Activated CD8-positive, alpha-beta T cell treated with anti-CD3 and anti-CD28 coated beads for 36 hours (primary cell): Measurements from ENCODE around the gene LSM14A. TPM values are rescaled to one million over a fixed set of nuclear protein-coding genes. Genes with fewer than 3 reads are reported as not detected.

Experiments
- ATAC-seq: fragments of 200-7000 bp; cut with Tn5 transposase; one replicate; pipeline ENCODE4 v1.10.0; 2021; ENCODE audit warnings: mild to moderate bottlenecking, moderate library complexity
- CTCF ChIA-PET: fragments of 350-600 bp; sonication (Branson Sonifier 250); formaldehyde crosslinking; loops from one replicate; lab custom pipeline; 2021; ENCODE audit warnings: antibody characterized with exemption; lab: Charles Lee
- POLR2A ChIA-PET: fragments of 350-600 bp; sonication (Branson Sonifier 250); formaldehyde crosslinking; loops from one replicate; lab custom pipeline; 2021; ENCODE audit warnings: antibody characterized with exemption; lab: Charles Lee
- DNase-seq: peaks from one replicate; pipeline ENCODE4 v3.0.0-alpha.2; 2020
- H3K27ac Mint-ChIP-seq: one replicate; pipeline ENCODE4 v1.8.0; 2021; ENCODE audit warnings: mild to moderate bottlenecking, mixed read lengths
- H3K27me3 Mint-ChIP-seq: one replicate; pipeline ENCODE4 v1.8.0; 2021; ENCODE audit warnings: mixed read lengths
- H3K36me3 Mint-ChIP-seq: one replicate; pipeline ENCODE4 v1.8.0; 2021; ENCODE audit warnings: low read depth, mixed read lengths
- H3K4me1 Mint-ChIP-seq: one replicate; pipeline ENCODE4 v1.8.0; 2021; ENCODE audit warnings: low read depth, mixed read lengths
- H3K4me3 Mint-ChIP-seq: one replicate; pipeline ENCODE4 v1.8.0; 2021; ENCODE audit warnings: mild to moderate bottlenecking, moderate library complexity, mixed read lengths
- H3K9me3 Mint-ChIP-seq: one replicate; pipeline ENCODE4 v1.8.0; 2021; ENCODE audit warnings: mixed read lengths
- intact Hi-C: fragments of 100-400 bp; cut with micrococcal nuclease; formaldehyde crosslinking; loops from one replicate; pipeline ENCODE4 v1.10.0; 2022
- total RNA-seq, 2 experiments: library from RNA; stranded (reverse); gene quantifications; one replicate each; pipeline ENCODE4 v1.2.3, GENCODE V29; 2021
- TF ChIP-seq, protein P1 (sequence below): fragments of 200-600 bp; IDR thresholded peaks from one replicate; pipeline ENCODE4 v1.8.0; 2022; ENCODE audit warnings: antibody characterized with exemption, mild to moderate bottlenecking

LSM14A gene
- total RNA-seq, 2 experiments from 2014 or later, result 98.6 to 99.3 TPM

DNA sequence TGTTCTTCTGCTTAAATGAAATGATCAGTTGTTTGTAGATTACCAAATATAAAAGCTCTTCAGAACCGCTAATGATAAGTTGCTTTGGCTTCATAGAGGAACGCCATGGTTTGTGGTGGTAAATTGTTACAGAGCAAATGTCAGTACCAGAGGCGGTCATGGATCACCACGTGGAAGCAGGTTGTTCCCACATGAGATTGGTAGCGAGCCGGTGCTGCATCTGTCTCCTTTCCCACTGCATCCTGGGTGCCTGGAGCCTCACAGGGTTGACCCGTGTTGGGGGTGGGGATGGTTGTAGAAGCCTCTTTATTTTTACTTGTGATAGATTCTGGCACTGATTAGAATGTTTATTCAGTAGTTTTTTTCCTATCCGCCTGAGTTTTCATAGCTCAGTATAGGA, 96.8 kb downstream of the LSM14A start:
- TF ChIP-seq, protein P1, sequence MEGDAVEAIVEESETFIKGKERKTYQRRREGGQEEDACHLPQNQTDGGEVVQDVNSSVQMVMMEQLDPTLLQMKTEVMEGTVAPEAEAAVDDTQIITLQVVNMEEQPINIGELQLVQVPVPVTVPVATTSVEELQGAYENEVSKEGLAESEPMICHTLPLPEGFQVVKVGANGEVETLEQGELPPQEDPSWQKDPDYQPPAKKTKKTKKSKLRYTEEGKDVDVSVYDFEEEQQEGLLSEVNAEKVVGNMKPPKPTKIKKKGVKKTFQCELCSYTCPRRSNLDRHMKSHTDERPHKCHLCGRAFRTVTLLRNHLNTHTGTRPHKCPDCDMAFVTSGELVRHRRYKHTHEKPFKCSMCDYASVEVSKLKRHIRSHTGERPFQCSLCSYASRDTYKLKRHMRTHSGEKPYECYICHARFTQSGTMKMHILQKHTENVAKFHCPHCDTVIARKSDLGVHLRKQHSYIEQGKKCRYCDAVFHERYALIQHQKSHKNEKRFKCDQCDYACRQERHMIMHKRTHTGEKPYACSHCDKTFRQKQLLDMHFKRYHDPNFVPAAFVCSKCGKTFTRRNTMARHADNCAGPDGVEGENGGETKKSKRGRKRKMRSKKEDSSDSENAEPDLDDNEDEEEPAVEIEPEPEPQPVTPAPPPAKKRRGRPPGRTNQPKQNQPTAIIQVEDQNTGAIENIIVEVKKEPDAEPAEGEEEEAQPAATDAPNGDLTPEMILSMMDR, result no peak

DNA sequence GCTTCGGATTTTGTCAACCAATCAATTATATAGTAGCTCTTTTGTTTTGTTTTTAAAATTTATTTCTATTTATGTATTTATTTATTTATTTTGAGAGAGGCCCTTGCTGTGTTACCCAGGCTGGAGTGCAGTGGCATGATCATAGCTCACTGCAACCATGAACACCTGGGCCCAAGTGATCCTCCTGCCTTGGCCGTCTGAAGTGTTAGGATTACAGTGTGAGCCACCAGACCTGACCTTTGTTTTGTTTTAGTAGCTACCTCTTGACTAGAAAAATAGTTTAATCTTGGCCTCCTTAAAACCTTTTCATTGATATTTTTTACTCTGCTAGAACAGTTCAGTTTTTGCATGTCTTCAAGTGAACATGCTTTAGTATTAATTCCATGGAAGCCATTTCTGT, 97.2 kb downstream of the LSM14A start:
- H3K27ac Mint-ChIP-seq, result peak overlapping the region; percentile 88
- ATAC-seq, result no peak
- TF ChIP-seq, protein P1, result no peak

More for the DNA sequence above, 96.8 kb downstream of the LSM14A start:
- no peak for ATAC-seq
- intact Hi-C loops, result no loop called here
- H3K9me3 Mint-ChIP-seq, result no peaks in the 10 kb centered on the region
- no peak for DNase-seq
- peak overlapping the region; percentile 50 for H3K27ac Mint-ChIP-seq
- no peaks in the 10 kb centered on the region for H3K27me3 Mint-ChIP-seq
- H3K4me1 Mint-ChIP-seq, result peaks cover 51% of the 10 kb centered on the region
- POLR2A ChIA-PET, result interaction anchor here (1.6 to 2.1 kb wide), 2 partner anchors 19 kb away, joined by 3 to 6 read pairs; no protein-coding TSS in a partner anchor
- H3K4me3 Mint-ChIP-seq, result no peak overlapping the region
- H3K36me3 Mint-ChIP-seq, result peaks cover 1% of the 10 kb centered on the region
- CTCF ChIA-PET, result interaction anchor here (1.0 to 2.0 kb wide), 4 partner anchors 10 to 78 kb away, joined by 3 to 14 read pairs (median 8); no protein-coding TSS in a partner anchor

DNA sequence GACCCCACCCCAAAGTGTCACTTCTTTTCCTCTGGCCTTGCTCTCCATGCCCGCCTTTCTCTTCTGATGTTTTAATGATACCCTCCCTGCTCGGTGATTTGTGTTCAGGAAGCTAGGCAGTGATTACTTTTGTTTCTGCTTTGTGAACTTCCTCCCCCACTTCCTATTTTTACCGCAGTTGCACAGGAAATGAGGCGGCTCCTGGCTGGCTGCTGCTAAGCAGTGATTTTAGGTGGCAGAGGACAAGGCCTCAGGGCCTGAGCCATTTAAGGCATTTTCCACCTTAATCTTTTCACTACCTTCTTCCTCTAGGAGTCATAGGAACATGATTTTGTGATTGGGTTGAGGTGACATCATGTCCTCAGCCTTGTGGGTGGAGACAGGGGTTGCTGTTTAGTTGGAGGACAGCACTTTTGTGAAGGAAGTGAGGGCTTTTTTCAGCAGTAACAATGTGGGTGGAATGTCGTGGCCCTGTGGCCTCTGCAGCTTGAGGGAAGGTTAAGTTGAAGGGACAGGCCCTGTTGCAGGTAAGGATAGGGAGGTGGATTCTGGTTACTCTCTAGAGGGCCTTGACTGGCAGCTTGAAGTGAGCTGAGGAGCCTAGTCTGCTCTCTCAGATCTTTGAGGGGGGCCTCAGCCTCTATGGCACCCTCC, 97.8 kb downstream of the LSM14A start:
- H3K4me1 Mint-ChIP-seq, result peaks cover 54% of the 10 kb centered on the region
- DNase-seq (peak; percentile 77), ATAC-seq (peak; percentile 90)
- peak overlapping the region; percentile 88 for H3K27ac Mint-ChIP-seq
- H3K27me3 Mint-ChIP-seq, result no peaks in the 10 kb centered on the region
- peak overlapping the region; percentile 45 for H3K4me3 Mint-ChIP-seq
- ChIA-PET CTCF (interaction anchor here (0.7 to 2.0 kb wide), 5 partner anchors 11 to 81 kb away, joined by 3 to 14 read pairs (median 8); no protein-coding TSS in a partner anchor), POLR2A (interaction anchor here (1.3 to 2.1 kb wide), 3 partner anchors 15 to 20 kb away, joined by 3 to 6 read pairs (median 4); no protein-coding TSS in a partner anchor)
- intact Hi-C loops, result no loop called here
- no peaks in the 10 kb centered on the region for H3K9me3 Mint-ChIP-seq
- H3K36me3 Mint-ChIP-seq, result peaks cover 1% of the 10 kb centered on the region
- TF ChIP-seq, protein P1, result no peak

More for the DNA sequence above, 97.2 kb downstream of the LSM14A start:
- POLR2A ChIA-PET, result interaction anchor here (1.3 to 2.1 kb wide), 3 partner anchors 14 to 20 kb away, joined by 3 to 6 read pairs (median 4); no protein-coding TSS in a partner anchor
- Mint-ChIP-seq H3K36me3 (peaks cover 1% of the 10 kb centered on the region), H3K27me3 (no peaks in the 10 kb centered on the region), H3K4me3 (peak overlapping the region; percentile 45), H3K9me3 (no peaks in the 10 kb centered on the region), H3K4me1 (peaks cover 54% of the 10 kb centered on the region)
- DNase-seq, result no peak
- intact Hi-C loops, result no loop called here
- CTCF ChIA-PET, result interaction anchor here (1.0 to 2.0 kb wide), 4 partner anchors 10 to 77 kb away, joined by 3 to 14 read pairs (median 8); no protein-coding TSS in a partner anchor

DNA sequence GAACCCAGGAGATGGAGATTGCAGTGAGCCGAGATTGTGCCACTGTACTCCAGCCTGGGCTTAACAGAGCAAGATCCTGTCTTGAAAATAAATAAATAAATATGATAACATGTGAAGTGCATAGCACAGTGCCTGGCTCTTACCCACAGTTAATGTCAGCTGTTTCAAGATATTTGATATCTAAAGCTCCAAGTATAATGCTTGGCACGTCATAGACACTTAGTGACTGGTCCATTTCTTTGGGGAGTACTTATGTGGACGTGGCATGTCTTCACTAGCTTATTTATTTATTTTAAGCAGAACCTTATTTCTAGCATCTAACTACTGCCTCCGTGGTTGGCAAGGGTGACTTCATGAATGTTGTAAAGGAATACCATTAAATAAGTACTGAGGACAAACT, 100.8 kb downstream of the LSM14A start:
- no peaks in the 10 kb centered on the region for H3K9me3 Mint-ChIP-seq
- H3K36me3 Mint-ChIP-seq, result peaks cover 1% of the 10 kb centered on the region
- ATAC-seq (no peak), DNase-seq (no peak)
- peaks cover 57% of the 10 kb centered on the region for H3K4me1 Mint-ChIP-seq
- ChIA-PET CTCF (interaction anchor here (1.3 to 2.2 kb wide), 4 partner anchors 15 to 73 kb away, joined by 3 to 7 read pairs (median 6); no protein-coding TSS in a partner anchor), POLR2A (interaction anchor here (0.6 kb wide), 1 partner anchor 11 kb away, joined by 3 read pairs; no protein-coding TSS in a partner anchor)
- TF ChIP-seq, protein P1, result no peak
- H3K27ac Mint-ChIP-seq, result no peak overlapping the region
- no peaks in the 10 kb centered on the region for H3K27me3 Mint-ChIP-seq
- intact Hi-C loops, result no loop called here
- H3K4me3 Mint-ChIP-seq, result no peak overlapping the region
